HepG2 (cell line): ENCODE measurements around the gene TOP2A. TPM values are rescaled to one million over a fixed set of nuclear protein-coding genes. Genes with fewer than 3 reads are reported as not detected.

Experiments
- ATF5 ChIP-seq: sonication (generic); formaldehyde crosslinking; IDR thresholded peaks from 2 replicates; pipeline ENCODE4 v1.4.0; 2020; ENCODE audit warnings: mild to moderate bottlenecking, low read depth, missing genetic modification reagents
- BATF2 ChIP-seq: sonication (generic); formaldehyde crosslinking; IDR thresholded peaks from 2 replicates; pipeline ENCODE4 v1.8.0; 2022; ENCODE audit warnings: mild to moderate bottlenecking, missing genetic modification reagents, moderate library complexity
- DBP ChIP-seq: sonication (generic); formaldehyde crosslinking; IDR thresholded peaks from 2 replicates; pipeline ENCODE4 v1.4.0; 2020; ENCODE audit warnings: missing genetic modification reagents; ENCODE audit errors: not compliant biosample characterization
- IRF1 ChIP-seq: sonication (generic); formaldehyde crosslinking; IDR thresholded peaks from 2 replicates; pipeline ENCODE4 v1.4.0; 2020; ENCODE audit warnings: low read depth, mild to moderate bottlenecking, missing genetic modification reagents
- NFATC3 ChIP-seq: sonication (generic); formaldehyde crosslinking; IDR thresholded peaks from 2 replicates; pipeline ENCODE4 v1.5.1; 2020; ENCODE audit warnings: mild to moderate bottlenecking, missing genetic modification reagents
- NFIC ChIP-seq: IDR thresholded peaks from 2 replicates; pipeline ENCODE4 v1.6.1; 2012; ENCODE audit warnings: mild to moderate bottlenecking, low read length, inconsistent platforms
- SMYD3 ChIP-seq: sonication (generic); formaldehyde crosslinking; IDR thresholded peaks from 2 replicates; pipeline ENCODE4 v1.8.1; 2023; ENCODE audit warnings: mild to moderate bottlenecking, missing genetic modification reagents
- THAP9 ChIP-seq: sonication (generic); formaldehyde crosslinking; IDR thresholded peaks from 2 replicates; pipeline ENCODE4; 2020; ENCODE audit warnings: missing genetic modification reagents, mild to moderate bottlenecking, borderline replicate concordance
- ZC3H13 ChIP-seq: sonication (generic); formaldehyde crosslinking; IDR thresholded peaks from 2 replicates; pipeline ENCODE4 v1.8.1; 2023; ENCODE audit warnings: mild to moderate bottlenecking, missing genetic modification reagents, moderate library complexity
- ZFY ChIP-seq: sonication (generic); formaldehyde crosslinking; IDR thresholded peaks from 2 replicates; pipeline ENCODE4 v1.4.0; 2020; ENCODE audit warnings: missing genetic modification reagents
- ZNF121 ChIP-seq: sonication (generic); formaldehyde crosslinking; IDR thresholded peaks from 2 replicates; pipeline ENCODE4 v1.5.0; 2020; ENCODE audit warnings: mild to moderate bottlenecking, missing genetic modification reagents
- ZNF142 ChIP-seq: sonication (generic); formaldehyde crosslinking; IDR thresholded peaks from 2 replicates; pipeline ENCODE4 v1.4.0; 2020; ENCODE audit warnings: missing genetic modification reagents
- ZNF34 ChIP-seq: sonication (generic); formaldehyde crosslinking; IDR thresholded peaks from 2 replicates; pipeline ENCODE4 v1.4.0; 2020; ENCODE audit warnings: mild to moderate bottlenecking, missing genetic modification reagents, borderline replicate concordance
- ZNF460 ChIP-seq: sonication (generic); formaldehyde crosslinking; IDR thresholded peaks from 2 replicates; pipeline ENCODE4 v1.5.1; 2020; ENCODE audit warnings: missing genetic modification reagents, mild to moderate bottlenecking, borderline replicate concordance
- ZNF543 ChIP-seq: sonication (generic); formaldehyde crosslinking; IDR thresholded peaks from 2 replicates; pipeline ENCODE4 v1.4.0; 2020; ENCODE audit warnings: mild to moderate bottlenecking, missing genetic modification reagents
- ZNF891 ChIP-seq: sonication (generic); formaldehyde crosslinking; IDR thresholded peaks from 2 replicates; pipeline ENCODE4 v1.5.0; 2020; ENCODE audit warnings: mild to moderate bottlenecking, missing genetic modification reagents
- polyA plus RNA-seq, 8 experiments: library from polyadenylated mRNA; depleted of rRNA in 3 of 8; stranded (reverse) in 7 of 8; unstranded in 1 of 8; fragments of >200 nt; fragmentation: Illumina TruSeq in 4 of 8; extraction: Trizol in 4 of 8; gene quantifications; 2 replicates each; pipeline versions ENCODE4 v1.2.1 to v1.2.3, GENCODE V29; 2011 to 2016; ENCODE audit warnings: low read depth in 4 of 8, missing spikeins in 1 of 8, mixed read lengths in 1 of 8; ENCODE audit not compliant: insufficient read depth in 1 of 8
- total RNA-seq, 5 experiments: library from RNA; depleted of rRNA; stranded (reverse); fragments of >200 nt; fragmentation: Illumina TruSeq; extraction: Trizol; gene quantifications; 2 replicates each; pipeline ENCODE4 v1.2.3, GENCODE V29; 2016; ENCODE audit warnings: low read depth in 1 of 5

The TOP2A gene
- total and polyA plus RNA-seq, 2 of the 13 experiments (the other 11 are each of a cell fraction or from before 2014, with no cell fraction given), result 108 to 327 TPM

- TF ChIP-seq DBP (CRISPR knock-in tag) (no peak), NFIC (no peak; the same call in 1 of the 2 replicates), ZNF460 (CRISPR knock-in tag) (no peak), THAP9 (CRISPR knock-in tag) (peak; percentile 69), IRF1 (CRISPR knock-in tag) (no peak), ZNF121 (no peak; the same call in none of the 2 replicates), NFATC3 (CRISPR knock-in tag) (no peak), ZNF891 (CRISPR knock-in tag) (peak; percentile 90; the same call in 1 of the 2 replicates), SMYD3 (CRISPR knock-in tag) (peak; percentile 99), ZNF34 (0 out of 2 replicates have a peak, but pooled peaks have one; percentile 75), ATF5 (no peak), ZNF142 (CRISPR knock-in tag) (no peak), ZFY (peak; percentile 66; the same call in 1 of the 2 replicates), ZNF543 (CRISPR knock-in tag) (no peak), ZC3H13 (CRISPR knock-in tag) (peak; percentile 90), BATF2 (peak; percentile 98)
Observed at GRCh38 chr17:40417609-40418427, at the start of gene TOP2A (continued).
